Body of pancreas (tissue), 4 donors: ENCODE measurements around the gene TSC22D4. TPM values are rescaled to one million over a fixed set of nuclear protein-coding genes. Genes with fewer than 3 reads are reported as not detected.

Experiments
- ATAC-seq: fragments of 150-250 bp; one replicate; pipeline ENCODE4 v1.9.1; 2016
- DNase-seq, 4 donors: peaks; one replicate each; pipeline ENCODE4 v3.0.0-alpha.2; 2019
- H3K27ac ChIP-seq, 4 donors: fragments of 200-600 bp; sonication (generic); 1 replicate in 3 of 4; 2 replicates in 1 of 4; pipeline versions ENCODE4 v1.5.1 to v1.6.1; 2016 to 2019; ENCODE audit warnings: mild to moderate bottlenecking in 1 of 4, mixed read lengths in 1 of 4, moderate library complexity in 1 of 4
- H3K27me3 ChIP-seq, 2 donors: fragments of 200-600 bp; sonication (generic); one replicate each; pipeline ENCODE4 v1.6.0; 2016; ENCODE audit warnings: mild to moderate bottlenecking in 1 of 2
- H3K36me3 ChIP-seq, 2 donors: fragments of 200-600 bp; sonication (generic); replicated peaks in 1 of 2; 2 replicates each; pipeline ENCODE4 v1.5.1; 2016; ENCODE audit warnings: low read depth in 2 of 2; ENCODE audit not compliant: insufficient read depth in 1 of 2
- H3K4me1 ChIP-seq: fragments of 200-600 bp; sonication (generic); one replicate; pipeline ENCODE4 v1.6.0; 2016
- H3K4me3 ChIP-seq, 2 donors: fragments of 200-600 bp; sonication (generic); 1 replicate in 1 of 2; 2 replicates in 1 of 2; pipeline ENCODE4 v1.5.1; 2016 to 2019
- H3K9me3 ChIP-seq, 3 donors: fragments of 200-600 bp; sonication (generic); 1 replicate in 2 of 3; 2 replicates in 1 of 3; pipeline ENCODE4 v1.5.1; 2016
- POLR2A ChIP-seq, 3 donors: fragments of 450-650 bp; IDR thresholded peaks; one replicate each; pipeline ENCODE4 v1.6.1; 2016; ENCODE audit warnings: antibody characterized with exemption in 3 of 3, mild to moderate bottlenecking in 2 of 3
- WGBS, 2 donors: methylation state at CpG; one replicate each; pipeline ENCODE4 v1.1.5; 2017; 5-methylcytosine and 5-hydroxymethylcytosine counted together
- intact Hi-C: fragments of 100-400 bp; cut with DNase I; formaldehyde crosslinking; loops from one replicate; pipeline ENCODE4 v1.15.1; 2023
- total RNA-seq, 2 donors: library from RNA; depleted of rRNA; stranded (reverse); fragments of >200 nt; gene quantifications; one replicate each; pipeline ENCODE4 v1.1.0, GENCODE V29; 2016
- TF ChIP-seq, protein P1 (sequence below), 7 experiments: fragments of 450-650 bp in 4 of 7; fragments of 200-600 bp in 3 of 7; sonication (generic) in 3 of 7; IDR thresholded peaks; one replicate each; pipeline ENCODE4 v1.5.1; 2016 to 2019; ENCODE audit warnings: antibody characterized with exemption in 7 of 7

The TSC22D4 gene
- total RNA-seq, 2 donors from 2014 or later = 16.6 to 34.9 TPM

DNA sequence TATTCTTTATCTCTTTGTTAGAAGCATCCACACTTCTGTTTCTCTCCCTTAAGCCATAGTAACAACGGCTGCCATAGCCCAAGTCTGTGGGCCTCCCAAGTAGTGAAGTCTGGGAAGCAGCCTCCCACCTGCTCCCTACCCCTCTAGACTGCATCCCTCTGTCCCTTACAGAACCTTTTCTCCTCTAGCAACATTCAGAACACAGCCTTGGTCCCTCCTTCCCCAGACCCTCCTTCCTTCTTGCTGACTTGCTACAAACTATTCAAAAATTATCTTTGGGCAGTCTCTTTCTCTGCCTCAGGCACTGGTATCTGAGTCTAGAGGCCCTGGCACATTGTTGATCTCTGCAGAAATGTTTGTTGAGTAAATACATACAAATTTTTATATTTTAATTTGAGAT lies 2.5 kb upstream of the TSC22D4 start:
- H3K4me3 ChIP-seq = no peak overlapping the region
- no peak for DNase-seq
- no peak for ATAC-seq
- intact Hi-C loops = no loop called here
- H3K36me3 ChIP-seq = no peaks in the 10 kb centered on the region
- peaks cover 31% of the 10 kb centered on the region for H3K4me1 ChIP-seq
- WGBS, 2 donors = 79 to 81% methylated on average over 1 of the region's 1 CpG
- H3K27ac ChIP-seq = no peak overlapping the region
- no peaks in the 10 kb centered on the region for H3K9me3 ChIP-seq
- no peaks in the 10 kb centered on the region for H3K27me3 ChIP-seq
- TF ChIP-seq, protein P1, sequence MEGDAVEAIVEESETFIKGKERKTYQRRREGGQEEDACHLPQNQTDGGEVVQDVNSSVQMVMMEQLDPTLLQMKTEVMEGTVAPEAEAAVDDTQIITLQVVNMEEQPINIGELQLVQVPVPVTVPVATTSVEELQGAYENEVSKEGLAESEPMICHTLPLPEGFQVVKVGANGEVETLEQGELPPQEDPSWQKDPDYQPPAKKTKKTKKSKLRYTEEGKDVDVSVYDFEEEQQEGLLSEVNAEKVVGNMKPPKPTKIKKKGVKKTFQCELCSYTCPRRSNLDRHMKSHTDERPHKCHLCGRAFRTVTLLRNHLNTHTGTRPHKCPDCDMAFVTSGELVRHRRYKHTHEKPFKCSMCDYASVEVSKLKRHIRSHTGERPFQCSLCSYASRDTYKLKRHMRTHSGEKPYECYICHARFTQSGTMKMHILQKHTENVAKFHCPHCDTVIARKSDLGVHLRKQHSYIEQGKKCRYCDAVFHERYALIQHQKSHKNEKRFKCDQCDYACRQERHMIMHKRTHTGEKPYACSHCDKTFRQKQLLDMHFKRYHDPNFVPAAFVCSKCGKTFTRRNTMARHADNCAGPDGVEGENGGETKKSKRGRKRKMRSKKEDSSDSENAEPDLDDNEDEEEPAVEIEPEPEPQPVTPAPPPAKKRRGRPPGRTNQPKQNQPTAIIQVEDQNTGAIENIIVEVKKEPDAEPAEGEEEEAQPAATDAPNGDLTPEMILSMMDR (IDR thresholded peaks at IDR 0.05) = no peak
- no peak for TF ChIP-seq POLR2A (IDR thresholded peaks at IDR 0.05)

DNA sequence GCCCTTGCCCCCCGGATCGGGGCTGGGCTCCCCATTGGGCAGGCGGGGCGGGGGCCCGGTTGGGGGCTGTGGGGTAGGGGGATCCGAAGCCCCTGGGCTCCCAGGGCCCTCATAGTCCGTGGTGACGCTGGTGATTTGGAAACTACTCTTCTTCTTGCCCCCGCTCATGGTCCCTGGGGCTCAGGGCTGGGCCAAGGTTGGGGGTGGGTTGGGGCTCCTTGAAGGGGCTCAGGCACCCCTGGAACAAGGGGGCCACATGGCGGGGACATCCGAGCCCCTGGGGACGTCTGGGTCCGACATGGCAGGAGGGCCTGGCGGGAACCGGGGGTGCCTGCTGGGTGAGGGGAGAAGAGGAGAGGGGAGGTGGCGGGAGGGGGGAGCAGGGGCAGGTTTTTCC lies 1.1 kb downstream of the TSC22D4 start:
- peak overlapping the region; percentile 49 to 86 (median 84) for H3K27ac ChIP-seq
- intact Hi-C loops = loop anchor here (10.0 kb wide), 1 partner anchor 207 kb away; no protein-coding TSS in a partner anchor
- H3K4me1 ChIP-seq = peaks cover 45% of the 10 kb centered on the region
- ATAC-seq (no peak), DNase-seq (no peak)
- WGBS, 2 donors = 0 to 3% methylated on average over 6 to 14 of the region's 16 CpGs
- no peaks in the 10 kb centered on the region for H3K27me3 ChIP-seq
- H3K4me3 ChIP-seq = peak overlapping the region; percentile 66 to 94
- TF ChIP-seq POLR2A (IDR thresholded peaks at IDR 0.05) = no peak
- TF ChIP-seq, protein P1 (IDR thresholded peaks at IDR 0.05) = no peak
- no peaks in the 10 kb centered on the region for H3K36me3 ChIP-seq
- no peaks in the 10 kb centered on the region for H3K9me3 ChIP-seq

DNA sequence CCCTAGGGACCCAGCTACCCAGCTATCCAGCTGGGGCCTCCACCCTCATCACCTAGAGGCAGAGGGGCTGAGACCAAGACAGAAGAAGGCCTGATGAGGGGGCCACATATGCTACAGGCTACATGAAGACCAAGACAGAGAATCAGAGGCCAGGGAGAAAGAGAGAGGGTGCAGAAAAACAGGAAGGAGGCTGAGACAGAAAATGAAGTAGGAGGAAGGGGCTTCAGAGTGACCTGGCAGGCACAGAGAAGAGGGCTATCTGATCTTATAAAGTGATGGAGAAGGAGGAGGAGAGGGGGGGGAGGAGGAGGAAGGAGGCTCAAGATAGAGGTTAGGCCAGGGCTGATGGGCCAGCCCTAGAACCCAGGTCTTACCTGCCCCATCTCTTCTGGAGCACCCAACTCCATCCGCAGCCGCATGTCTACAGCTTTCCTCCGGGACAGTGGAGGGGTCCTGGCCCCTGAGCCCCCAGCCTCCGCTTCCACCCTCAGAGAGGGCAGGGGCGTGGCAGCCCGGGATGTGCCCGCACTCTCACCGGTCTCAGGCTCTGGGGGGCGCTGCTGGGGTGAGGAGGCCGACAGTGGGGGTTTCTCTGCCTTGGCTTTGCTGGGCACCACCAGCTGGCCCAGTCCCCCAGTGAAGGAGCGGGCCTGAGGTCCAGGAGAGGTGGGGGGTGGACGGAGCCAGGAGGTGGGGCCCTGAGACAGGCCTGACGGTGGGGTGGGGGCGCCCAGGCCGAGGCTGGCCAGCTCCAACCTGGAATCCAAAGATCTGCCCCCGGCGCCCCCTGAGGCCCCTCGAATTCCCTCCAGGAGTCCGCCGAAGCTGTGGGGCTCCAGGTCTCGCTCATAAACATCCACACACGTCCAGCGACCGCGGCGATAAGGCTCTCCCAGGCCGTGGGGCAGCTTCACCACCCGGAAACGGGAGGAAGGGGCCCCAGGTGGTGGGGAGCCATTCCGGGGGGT lies 1.8 kb downstream of the TSC22D4 start:
- intact Hi-C loops = loop anchor here (10.0 kb wide), 1 partner anchor 208 kb away; no protein-coding TSS in a partner anchor
- TF ChIP-seq, protein P1 (IDR thresholded peaks at IDR 0.05) = no peak
- TF ChIP-seq POLR2A (IDR thresholded peaks at IDR 0.05) = no peak
- 14 to 80% methylated on average over 2 to 30 of the region's 30 CpGs for whole genome bisulfite sequencing, 2 donors
- peaks cover 43% of the 10 kb centered on the region for H3K4me1 ChIP-seq
- H3K27ac ChIP-seq = peak overlapping the region; percentile 49 to 86 (median 84)
- no peaks in the 10 kb centered on the region for H3K9me3 ChIP-seq
- H3K36me3 ChIP-seq = no peaks in the 10 kb centered on the region
- no peak for ATAC-seq
- DNase-seq = no peak
- H3K27me3 ChIP-seq = no peaks in the 10 kb centered on the region
- H3K4me3 ChIP-seq = peak overlapping the region; percentile 66 to 94

DNA sequence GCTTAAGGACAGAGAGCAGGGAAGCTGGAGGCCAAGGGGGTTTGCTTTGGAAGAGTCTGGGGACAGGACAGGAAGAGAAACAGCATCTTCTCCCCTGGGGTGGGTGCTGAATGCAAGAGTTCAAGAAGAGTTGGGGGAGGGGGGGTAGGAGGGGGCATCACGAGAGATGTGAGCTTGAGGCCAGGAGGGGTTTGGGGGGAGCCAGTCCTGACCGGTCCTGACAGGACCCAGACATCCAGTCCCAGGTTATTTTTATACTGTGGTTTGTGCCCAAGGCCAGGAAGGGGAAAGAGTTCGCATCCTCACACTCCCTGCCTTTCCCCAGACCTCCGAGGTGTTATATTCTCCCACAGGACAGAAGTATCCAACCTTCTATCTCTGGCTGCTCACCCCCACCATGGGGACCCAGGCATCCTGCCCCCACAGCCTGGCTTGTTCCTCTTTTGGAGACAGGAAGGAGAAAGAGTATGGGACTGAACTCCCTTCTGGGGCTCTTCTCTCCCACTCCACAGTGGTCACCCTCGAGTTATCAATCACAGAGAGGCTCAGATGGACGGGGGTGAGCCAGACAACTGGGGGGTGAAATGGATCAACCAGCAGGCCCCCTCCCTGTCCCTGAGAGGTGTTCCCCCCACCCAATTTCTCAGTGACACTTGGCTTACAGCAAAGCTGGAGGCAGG lies 2.8 kb downstream of the TSC22D4 start:
- 22 to 26% methylated on average over 6 of the region's 6 CpGs for WGBS, 2 donors

More for the DNA sequence above, 2.8 kb downstream of the TSC22D4 start:
- Histone ChIP-seq H3K9me3 (no peaks in the 10 kb centered on the region), H3K4me3 (no peak overlapping the region), H3K36me3 (no peaks in the 10 kb centered on the region), H3K4me1 (peaks cover 43% of the 10 kb centered on the region), H3K27ac (peak overlapping the region in 3 of 4 donors; percentile 10 to 83 (median 38)), H3K27me3 (no peaks in the 10 kb centered on the region)
- intact Hi-C loops = loop anchor here (10.0 kb wide), 1 partner anchor 209 kb away; no protein-coding TSS in a partner anchor
- TF ChIP-seq POLR2A (IDR thresholded peaks at IDR 0.05) = no peak
- TF ChIP-seq, protein P1 (IDR thresholded peaks at IDR 0.05) = no peak
- ATAC-seq (no peak), DNase-seq (no peak)
